PC-9 (cell line): ENCODE measurements around the gene ATAD2B.

ENCODE experiments used
- CTCF ChIP-seq: fragments of 200-600 bp; sonication (generic); conservative IDR thresholded peaks from 2 replicates; pipeline ENCODE4 v1.6.1; 2017; ENCODE audit warnings: mixed run types, antibody characterized with exemption, mild to moderate bottlenecking, moderate library complexity
- EZH2 ChIP-seq: fragments of 200-600 bp; sonication (generic); IDR thresholded peaks from 2 replicates; pipeline ENCODE4 v1.8.0; 2017; ENCODE audit warnings: antibody characterized with exemption, low read depth

GRCh38 chr2:23838996-23839395, 87.9 kb downstream of the ATAD2B start:
- TF ChIP-seq CTCF: no peak
- TF ChIP-seq EZH2: no peak
